Aorta (tissue), 5 donors: ENCODE measurements around the gene AXIN1. TPM values are rescaled to one million over a fixed set of nuclear protein-coding genes. Genes with fewer than 3 reads are reported as not detected.

ENCODE experiments used
- ATAC-seq: fragments of 200-7000 bp; cut with Tn5 transposase; one replicate; pipeline ENCODE4 v1.9.1; 2022; ENCODE audit warnings: moderate library complexity; ENCODE audit not compliant: low FRiP score
- DNase-seq, 2 donors: peaks; one replicate each; pipeline ENCODE4 v3.0.0-alpha.2; 2020
- H3K27ac ChIP-seq, 2 donors: one replicate each; pipeline ENCODE4 v1.5.1; 2013; ENCODE audit warnings: low read length in 2 of 2, mild to moderate bottlenecking in 2 of 2, moderate library complexity in 2 of 2, control low read depth in 1 of 2, inconsistent platforms in 1 of 2, low read depth in 1 of 2
- H3K27me3 ChIP-seq, 2 donors: one replicate each; pipeline ENCODE4 v1.6.1; 2013; ENCODE audit warnings: control low read depth in 1 of 2, low read length in 1 of 2, mild to moderate bottlenecking in 1 of 2, moderate library complexity in 1 of 2; ENCODE audit not compliant: insufficient read depth in 2 of 2, control insufficient read depth in 1 of 2
- H3K36me3 ChIP-seq, 2 donors: one replicate each; pipeline ENCODE4 v1.6.1; 2013; ENCODE audit warnings: control low read depth in 1 of 2, low read length in 1 of 2, mild to moderate bottlenecking in 1 of 2; ENCODE audit not compliant: insufficient read depth in 2 of 2, control insufficient read depth in 1 of 2
- H3K4me1 ChIP-seq, 2 donors: one replicate each; pipeline ENCODE4 v1.6.1; 2013; ENCODE audit warnings: low read length in 2 of 2, control low read depth in 1 of 2, mild to moderate bottlenecking in 1 of 2, moderate library complexity in 1 of 2; ENCODE audit not compliant: insufficient read depth in 2 of 2, control insufficient read depth in 1 of 2
- H3K4me3 ChIP-seq, 2 donors: one replicate each; pipeline ENCODE4 v1.5.1; 2013; ENCODE audit warnings: low read length in 2 of 2, control low read depth in 1 of 2, mild to moderate bottlenecking in 1 of 2
- H3K9me3 ChIP-seq: one replicate; pipeline ENCODE4 v1.6.1; 2013; ENCODE audit warnings: mild to moderate bottlenecking, low read length; ENCODE audit not compliant: control insufficient read depth
- WGBS, 2 donors: extraction: QIAGEN DNeasy Blood & Tissue Kit; methylation state at CpG; one replicate each; pipeline ENCODE4 v1.1.7; 2013; 5-methylcytosine and 5-hydroxymethylcytosine counted together
- intact Hi-C, 2 donors: fragments of 100-400 bp; cut with DNase I; formaldehyde crosslinking; loops; one replicate each; pipeline versions ENCODE4 v1.14.2 to v1.15.0; 2022
- polyA plus RNA-seq, 2 donors: library from polyadenylated mRNA; stranded (reverse); fragments of 200-250 nt; gene quantifications; one replicate each; pipeline ENCODE4 v1.2.3, GENCODE V29; 2013
- total RNA-seq, 2 donors: library from RNA; stranded (reverse); fragmentation: NEBNext Ultra II Directional; extraction: Animal tissue kit (Norgen Biotek cat#: 25700); gene quantifications; one replicate each; pipeline ENCODE4 v1.2.1, GENCODE V29; 2021
- donor health status: healthy with polysubstance abuse.
- donor health status: Bipolar disorder and iron deficiency.
- donor health status: DM: no; HTN: no; CAD: no.
- donor health status: DM: no; HTN: no; CAD: no.
- donor health status: DM: yes; HTN: yes; CAD: no.

AXIN1 gene
- total and polyA plus RNA-seq, 4 donors = 9.1 to 19.8 (median 15.6) TPM

DNA sequence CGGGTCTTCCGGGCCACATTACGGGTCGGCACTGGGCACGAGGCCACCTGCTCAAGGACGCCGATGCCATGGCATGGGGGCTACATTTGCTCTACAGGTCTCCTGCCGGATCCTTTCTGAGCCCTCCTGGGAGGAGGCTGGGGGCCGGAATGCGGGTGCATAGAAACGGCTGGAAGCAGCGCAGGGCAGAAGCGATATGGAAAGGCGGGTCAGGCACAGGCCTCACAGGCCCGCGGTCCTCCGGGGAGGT, 28.4 kb downstream of the AXIN1 start:
- WGBS, 2 donors = 92 to 93% methylated on average over 17 of the region's 17 CpGs
- H3K4me3 ChIP-seq = no peak overlapping the region
- intact Hi-C loops = no loop called here
- no peak overlapping the region for H3K27ac ChIP-seq
- H3K4me1 ChIP-seq = no peaks in the 10 kb centered on the region
- ATAC-seq (no peak), DNase-seq (no peak)
- H3K27me3 ChIP-seq = no peaks in the 10 kb centered on the region
- no peaks in the 10 kb centered on the region for H3K36me3 ChIP-seq
- no peaks in the 10 kb centered on the region for H3K9me3 ChIP-seq

DNA sequence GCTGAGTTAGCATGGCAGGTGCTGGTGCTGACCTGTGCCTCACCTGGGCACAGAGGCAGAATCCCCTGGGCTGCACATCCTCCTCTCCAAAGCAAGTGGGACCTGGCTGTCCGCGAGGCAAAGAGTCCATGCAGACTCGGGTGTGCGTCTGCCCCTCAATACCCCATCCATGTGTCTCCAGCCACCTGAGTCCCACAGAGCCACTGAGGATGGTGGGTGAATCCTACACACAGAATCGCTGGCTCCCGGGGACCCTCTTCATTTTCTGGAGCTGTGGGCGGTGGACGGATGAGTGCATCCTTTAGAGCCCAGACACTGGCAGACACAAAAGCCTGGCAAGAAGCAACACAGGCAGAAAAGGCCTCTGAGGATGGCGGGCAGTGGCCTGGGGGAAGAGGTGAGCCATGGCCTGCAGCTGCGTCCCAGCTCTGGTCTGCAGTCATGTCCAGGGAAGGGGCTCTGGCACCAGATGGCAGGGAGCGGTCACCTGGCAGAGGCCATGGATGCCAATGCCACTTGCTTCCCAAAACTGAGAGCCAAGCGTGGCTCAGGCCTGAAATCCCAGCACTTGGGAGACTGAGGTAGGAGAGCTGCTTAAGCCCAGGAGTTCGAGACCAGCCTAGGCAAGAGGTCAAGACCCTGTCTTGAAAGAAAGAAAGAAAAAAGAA, 29.9 kb downstream of the AXIN1 start:
- WGBS, 2 donors = 91% methylated on average over 13 of the region's 13 CpGs
- Histone ChIP-seq H3K27ac (no peak overlapping the region), H3K4me1 (no peaks in the 10 kb centered on the region), H3K27me3 (no peaks in the 10 kb centered on the region), H3K4me3 (no peak overlapping the region), H3K36me3 (peaks cover 0 to 1% of the 10 kb centered on the region in 2 donors), H3K9me3 (no peaks in the 10 kb centered on the region)
- ATAC-seq (no peak), DNase-seq (no peak)
- intact Hi-C loops = loop anchor here in 1 of 2 donors (2.0 kb wide), 1 partner anchor 40 kb away; the partner anchor contains the start of gene PDIA2

GRCh38 chr16:321532-321931, 31.0 kb downstream of the AXIN1 start:
- Histone ChIP-seq H3K36me3 (peaks cover 0 to 1% of the 10 kb centered on the region in 2 donors), H3K4me3 (no peak overlapping the region), H3K27me3 (no peaks in the 10 kb centered on the region), H3K9me3 (no peaks in the 10 kb centered on the region), H3K27ac (no peak overlapping the region), H3K4me1 (no peaks in the 10 kb centered on the region)
- intact Hi-C loops = no loop called here
- no peak for ATAC-seq
- 62 to 68% methylated on average over 9 of the region's 9 CpGs for WGBS, 2 donors
- DNase-seq = no peak

- ATAC-seq (no peak), DNase-seq (no peak)
- no peak overlapping the region for H3K27ac ChIP-seq
- H3K4me1 ChIP-seq = no peaks in the 10 kb centered on the region
- H3K36me3 ChIP-seq = peaks cover 0 to 1% of the 10 kb centered on the region in 2 donors
- WGBS, 2 donors = 90 to 92% methylated on average over 5 of the region's 5 CpGs
- intact Hi-C loops = no loop called here
- no peaks in the 10 kb centered on the region for H3K9me3 ChIP-seq
- H3K4me3 ChIP-seq = no peak overlapping the region
- no peaks in the 10 kb centered on the region for H3K27me3 ChIP-seq
Measured at GRCh38 chr16:320206-320605, 32.3 kb downstream of the AXIN1 start.

DNA sequence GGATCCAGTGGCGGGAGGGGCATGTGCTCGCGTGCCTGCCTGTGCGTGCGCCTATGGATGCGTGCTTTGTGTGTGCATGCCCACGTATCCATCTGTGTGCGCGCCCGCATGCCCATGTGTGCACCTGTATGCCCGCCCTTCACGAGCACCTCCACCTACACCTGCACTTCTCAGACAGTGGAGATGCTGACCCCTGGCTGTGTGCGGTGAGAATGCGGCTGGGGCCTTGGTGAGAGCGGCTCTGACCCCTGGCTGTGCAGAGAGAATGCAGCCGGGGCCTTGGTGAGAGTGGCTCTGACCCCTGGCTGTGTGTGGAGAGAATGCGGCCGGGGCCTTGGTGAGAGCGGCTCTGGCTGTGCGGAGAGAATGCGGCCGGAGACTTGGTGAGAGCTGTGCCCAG, 33.9 kb downstream of the AXIN1 start:
- H3K36me3 ChIP-seq = peaks cover 0 to 1% of the 10 kb centered on the region in 2 donors
- H3K4me1 ChIP-seq = no peaks in the 10 kb centered on the region
- no peak for DNase-seq
- H3K4me3 ChIP-seq = no peak overlapping the region
- H3K9me3 ChIP-seq = no peaks in the 10 kb centered on the region
- H3K27me3 ChIP-seq = no peaks in the 10 kb centered on the region
- ATAC-seq = peak; percentile 15
- intact Hi-C loops = no loop called here
- WGBS, 2 donors = 89% methylated on average over 22 of the region's 22 CpGs
- no peak overlapping the region for H3K27ac ChIP-seq

GRCh38 chr16:317583-317982, 34.9 kb downstream of the AXIN1 start:
- Histone ChIP-seq H3K27me3 (no peaks in the 10 kb centered on the region), H3K4me3 (no peak overlapping the region), H3K9me3 (no peaks in the 10 kb centered on the region), H3K4me1 (no peaks in the 10 kb centered on the region), H3K27ac (no peak overlapping the region), H3K36me3 (peaks cover 0 to 1% of the 10 kb centered on the region in 2 donors)
- WGBS, 2 donors = 90 to 92% methylated on average over 5 of the region's 5 CpGs
- ATAC-seq = no peak
- no peak for DNase-seq
- intact Hi-C loops = no loop called here

- intact Hi-C loops = no loop called here
- no peaks in the 10 kb centered on the region for H3K27me3 ChIP-seq
- 90 to 93% methylated on average over 19 of the region's 19 CpGs for WGBS, 2 donors
- no peak overlapping the region for H3K4me3 ChIP-seq
- H3K4me1 ChIP-seq = no peaks in the 10 kb centered on the region
- H3K9me3 ChIP-seq = no peaks in the 10 kb centered on the region
- peaks cover 0 to 1% of the 10 kb centered on the region in 2 donors for H3K36me3 ChIP-seq
- no peak for ATAC-seq
- no peak overlapping the region for H3K27ac ChIP-seq
- no peak for DNase-seq
Measured at GRCh38 chr16:316741-317464, 35.6 kb downstream of the AXIN1 start.

DNA sequence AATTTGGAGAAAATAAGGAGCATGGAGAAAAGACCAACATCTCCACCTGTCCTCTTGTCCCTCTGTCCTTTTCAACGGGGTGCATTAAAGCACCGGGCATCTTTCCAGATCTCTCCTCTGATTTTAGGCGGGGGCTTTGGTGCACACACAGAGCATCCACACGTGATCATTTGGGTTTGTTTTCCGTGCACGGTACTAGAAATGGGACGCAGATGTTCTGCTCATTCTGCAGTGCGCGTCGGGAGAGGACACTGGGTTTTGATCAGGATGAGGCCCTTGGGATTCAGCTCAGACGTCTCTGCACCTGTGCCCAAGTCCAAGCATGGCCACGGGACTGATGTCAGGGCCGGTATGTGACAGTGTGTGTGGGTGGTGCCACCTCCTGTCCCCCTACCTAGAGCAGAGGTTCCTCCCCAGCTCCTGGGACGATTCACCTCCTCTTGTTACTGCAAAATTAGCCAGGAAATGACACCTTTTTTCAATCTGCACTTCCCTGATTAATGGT, 37.7 kb downstream of the AXIN1 start:
- H3K4me1 ChIP-seq = no peaks in the 10 kb centered on the region
- H3K9me3 ChIP-seq = no peaks in the 10 kb centered on the region
- H3K36me3 ChIP-seq = peaks cover 0 to 1% of the 10 kb centered on the region in 2 donors
- no peak overlapping the region for H3K27ac ChIP-seq
- no peak overlapping the region for H3K4me3 ChIP-seq
- H3K27me3 ChIP-seq = no peaks in the 10 kb centered on the region
- ATAC-seq (no peak), DNase-seq (no peak)
- intact Hi-C loops = no loop called here
- 76 to 82% methylated on average over 14 of the region's 14 CpGs for WGBS, 2 donors

DNA sequence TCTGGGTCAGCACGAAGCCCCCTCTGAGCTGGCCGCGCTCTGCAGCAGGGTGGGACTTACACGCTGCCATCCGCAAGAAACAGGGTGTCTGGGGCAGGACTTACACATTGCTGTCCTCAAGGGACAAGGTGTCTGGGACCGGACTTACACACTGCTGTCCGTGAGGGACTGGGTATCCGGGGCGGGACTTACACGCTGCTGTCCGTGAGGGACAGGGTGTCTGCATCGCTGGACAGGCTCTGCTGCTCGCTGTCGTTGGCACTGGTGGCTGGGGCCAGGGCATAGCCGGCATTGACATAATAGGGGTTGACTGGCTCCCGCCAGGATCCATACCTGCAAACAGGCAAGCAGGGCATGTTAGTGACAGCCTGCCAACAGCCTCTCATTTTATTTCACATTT, 38.2 kb downstream of the AXIN1 start:
- ATAC-seq = no peak
- 92 to 93% methylated on average over 16 of the region's 16 CpGs for WGBS, 2 donors
- no peaks in the 10 kb centered on the region for H3K27me3 ChIP-seq

More for the DNA sequence above, 38.2 kb downstream of the AXIN1 start:
- no peaks in the 10 kb centered on the region for H3K4me1 ChIP-seq
- intact Hi-C loops = no loop called here
- no peak for DNase-seq
- no peak overlapping the region for H3K27ac ChIP-seq
- no peaks in the 10 kb centered on the region for H3K9me3 ChIP-seq
- H3K4me3 ChIP-seq = no peak overlapping the region
- H3K36me3 ChIP-seq = peaks cover 0 to 1% of the 10 kb centered on the region in 2 donors
